ENCODE data around the gene COLGALT1. TPM values are rescaled to one million over a fixed set of nuclear protein-coding genes. Genes with fewer than 3 reads are reported as not detected.

Gene COLGALT1
- total and polyA plus RNA-seq, 9 of the 15 experiments (the other 6 are each of a cell fraction or from before 2014, with no cell fraction given): 4.9 to 119 (median 82.6) TPM

DNA sequence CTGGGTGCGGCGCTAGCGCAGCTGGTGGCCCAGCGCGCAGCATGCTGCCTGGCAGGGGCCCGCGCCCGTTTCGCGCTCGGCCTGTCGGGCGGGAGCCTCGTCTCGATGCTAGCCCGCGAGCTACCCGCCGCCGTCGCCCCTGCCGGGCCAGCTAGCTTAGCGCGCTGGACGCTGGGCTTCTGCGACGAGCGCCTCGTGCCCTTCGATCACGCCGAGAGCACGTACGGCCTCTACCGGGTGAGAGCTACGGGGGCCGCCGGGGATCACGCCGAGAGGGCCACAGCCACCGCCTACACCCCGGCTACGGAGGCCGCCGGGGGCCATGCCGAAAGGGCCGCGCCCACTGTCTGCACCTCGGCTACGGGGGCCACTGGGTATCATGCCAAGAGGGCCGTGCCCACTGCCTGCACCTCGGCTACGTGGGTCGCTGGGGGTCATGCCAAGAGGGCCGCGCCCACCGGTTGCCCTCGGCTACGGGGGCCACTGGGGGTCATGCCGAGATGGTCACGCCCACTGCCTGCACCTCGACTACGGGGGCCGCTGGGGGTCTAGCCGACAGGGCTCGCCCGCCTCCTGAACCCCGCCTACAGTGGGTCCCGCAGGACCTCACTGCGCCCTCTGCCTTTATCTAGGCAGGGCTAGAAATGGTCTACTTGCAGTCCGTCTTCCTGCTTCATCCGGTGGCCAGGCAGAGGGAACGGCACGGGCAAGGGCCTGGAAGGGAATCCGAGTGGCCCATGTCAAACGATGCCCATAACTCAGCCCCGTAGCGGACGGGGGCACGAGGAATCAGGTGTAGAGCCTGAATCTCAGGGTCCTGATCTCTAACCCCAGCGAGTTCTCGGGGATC lies 43.5 kb upstream of the COLGALT1 start (continued):
- TF ChIP-seq, protein P1, sequence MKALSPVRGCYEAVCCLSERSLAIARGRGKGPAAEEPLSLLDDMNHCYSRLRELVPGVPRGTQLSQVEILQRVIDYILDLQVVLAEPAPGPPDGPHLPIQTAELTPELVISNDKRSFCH (CRISPR knock-in tag; IDR thresholded peaks at IDR 0.05): no peak
- TF ChIP-seq, protein P1 (tag; IDR thresholded peaks at IDR 0.05): peak; percentile 79; the same call in 1 of the 2 replicates
- TF ChIP-seq ZKSCAN3 (CRISPR knock-in tag; IDR thresholded peaks at IDR 0.05) (no peak), HDAC1 (IDR thresholded peaks at IDR 0.05) (peak in 1 of 2 experiments; percentile 83; a peak in 2 of 4 replicates), LEF1 (IDR thresholded peaks at IDR 0.05) (no peak), EP300 (IDR thresholded peaks at IDR 0.05; ENCODE audit: low read length) (no peak), ZNF79 (CRISPR knock-in tag; IDR thresholded peaks at IDR 0.05; ENCODE audit: low read depth) (no peak), ZNF707 (CRISPR knock-in tag; conservative IDR thresholded peaks at IDR 0.05) (no peak), KAT8 (IDR thresholded peaks at IDR 0.05; ENCODE audit: low read depth) (no peak), KDM1A (IDR thresholded peaks at IDR 0.05) (no peak), ARID1B (IDR thresholded peaks at IDR 0.05) (0 out of 2 replicates have a peak, but pooled peaks have one; percentile 37), ZNF41 (CRISPR knock-in tag; conservative IDR thresholded peaks at IDR 0.05) (no peak), ZNF764 (CRISPR knock-in tag; IDR thresholded peaks at IDR 0.05; ENCODE audit: low read depth) (no peak), TSC22D4 (tag; IDR thresholded peaks at IDR 0.05) (no peak), HNRNPK (IDR thresholded peaks at IDR 0.05; ENCODE audit: low read depth, low read length, poor library complexity, severe bottlenecking) (no peak), COPS2 (conservative IDR thresholded peaks at IDR 0.05) (no peak), KDM4B (IDR thresholded peaks at IDR 0.05; ENCODE audit: borderline replicate concordance in 2 of 2, low read depth in 1 of 2) (no peak), U2AF1 (optimal IDR thresholded peaks at IDR 0.05; ENCODE audit: low read depth, low read length) (peak; percentile 96), MYBL2 (IDR thresholded peaks at IDR 0.05; ENCODE audit: low read depth) (no peak), MYBL2 (CRISPR knock-in tag; IDR thresholded peaks at IDR 0.05; ENCODE audit: borderline replicate concordance) (no peak), FOXA1 (IDR thresholded peaks at IDR 0.05; ENCODE audit: borderline replicate concordance) (no peak), TCFL5 (CRISPR knock-in tag; conservative IDR thresholded peaks at IDR 0.05) (no peak), KAT2B (IDR thresholded peaks at IDR 0.05; ENCODE audit: low read depth, low read length) (no peak), HSF4 (CRISPR knock-in tag; IDR thresholded peaks at IDR 0.05; ENCODE audit: borderline replicate concordance) (no peak), MAFF (IDR thresholded peaks at IDR 0.05; ENCODE audit: low read length) (no peak), PHB (CRISPR knock-in tag; IDR thresholded peaks at IDR 0.05) (no peak), ZNF140 (CRISPR knock-in tag; IDR thresholded peaks at IDR 0.05) (no peak), MEF2A (IDR thresholded peaks at IDR 0.05; ENCODE audit: control insufficient read depth, low read depth, low read length) (no peak), MYNN (IDR thresholded peaks at IDR 0.05) (peak; percentile 69; the same call in 1 of the 2 replicates), MYNN (CRISPR knock-in tag; IDR thresholded peaks at IDR 0.05) (no peak)
- TF ChIP-seq, protein P2, sequence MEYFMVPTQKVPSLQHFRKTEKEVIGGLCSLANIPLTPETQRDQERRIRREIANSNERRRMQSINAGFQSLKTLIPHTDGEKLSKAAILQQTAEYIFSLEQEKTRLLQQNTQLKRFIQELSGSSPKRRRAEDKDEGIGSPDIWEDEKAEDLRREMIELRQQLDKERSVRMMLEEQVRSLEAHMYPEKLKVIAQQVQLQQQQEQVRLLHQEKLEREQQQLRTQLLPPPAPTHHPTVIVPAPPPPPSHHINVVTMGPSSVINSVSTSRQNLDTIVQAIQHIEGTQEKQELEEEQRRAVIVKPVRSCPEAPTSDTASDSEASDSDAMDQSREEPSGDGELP (CRISPR knock-in tag; IDR thresholded peaks at IDR 0.05; ENCODE audit: borderline replicate concordance): peak; percentile 74

Data from K562 (cell line).